H1 (cell line): ENCODE data around the gene ADGRD2. TPM values are rescaled to one million over a fixed set of nuclear protein-coding genes. Genes with fewer than 3 reads are reported as not detected.

ENCODE experiments used
- CTCF ChIA-PET: fragments of 300-600 bp; sonication (Branson Sonifier 250); formaldehyde crosslinking; loops from one replicate; lab custom pipeline; 2021; ENCODE audit not compliant: partially characterized antibody; lab: Charles Lee
- POLR2A ChIA-PET: fragments of 300-600 bp; sonication (Branson Sonifier 250); formaldehyde crosslinking; loops from one replicate; lab custom pipeline; 2021; ENCODE audit warnings: inconsistent platforms; ENCODE audit not compliant: partially characterized antibody; lab: Charles Lee
- DNase-seq, 2 experiments: peaks; one replicate each; pipeline versions ENCODE4 v3.0.0 to v3.0.0-alpha.2; 2010 to 2022; ENCODE audit warnings: low spot score in 2 of 2, low read depth in 1 of 2, mixed read lengths in 1 of 2
- FAIRE-seq: peaks from 2 replicates; lab custom pipeline; 2011; peaks lifted over from hg19 to GRCh38; lab: Jason Lieb, UNC
- H2AFZ ChIP-seq: 2 replicates; pipeline ENCODE4 v1.8.1; 2012; ENCODE audit warnings: low read length, inconsistent platforms
- H2AK5ac ChIP-seq: 2 replicates; pipeline ENCODE4 v1.6.1; 2013; ENCODE audit warnings: low read depth, low read length
- H2BK120ac ChIP-seq: replicated peaks from 2 replicates; pipeline ENCODE3; 2013; ENCODE audit warnings: low read depth, low read length, inconsistent platforms
- H2BK12ac ChIP-seq: 2 replicates; pipeline ENCODE4 v1.6.1; 2013; ENCODE audit warnings: low read depth, low read length
- H2BK15ac ChIP-seq: 2 replicates; pipeline ENCODE4 v1.6.1; 2013; ENCODE audit warnings: low read length
- H2BK20ac ChIP-seq: 2 replicates; pipeline ENCODE4 v1.6.1; 2013; ENCODE audit warnings: low read length
- H2BK5ac ChIP-seq: 2 replicates; pipeline ENCODE4 v1.6.1; 2013; ENCODE audit warnings: low read depth, low read length
- H3K14ac ChIP-seq: 2 replicates; pipeline ENCODE4 v1.6.1; 2013; ENCODE audit warnings: inconsistent platforms; ENCODE audit not compliant: insufficient read length
- H3K18ac ChIP-seq: 2 replicates; pipeline ENCODE4 v1.6.1; 2013; ENCODE audit warnings: low read length; ENCODE audit errors: extremely low read depth
- H3K23ac ChIP-seq: 2 replicates; pipeline ENCODE4 v1.6.1; 2013; ENCODE audit warnings: inconsistent platforms; ENCODE audit not compliant: insufficient read length
- H3K23me2 ChIP-seq: 2 replicates; pipeline ENCODE4 v1.6.1; 2013; ENCODE audit warnings: low read depth, low read length
- H3K27ac ChIP-seq: 2 replicates; pipeline ENCODE4 v1.6.1; 2011; ENCODE audit warnings: low read depth, low read length, inconsistent platforms
- H3K27me3 ChIP-seq, 4 experiments: replicated peaks in 1 of 4; 1 replicate in 1 of 4; 2 replicates in 3 of 4; pipeline versions ENCODE4 v1.6.1 to v1.8.1; 2011 to 2013; ENCODE audit warnings: low read length in 3 of 4, mild to moderate bottlenecking in 3 of 4, inconsistent platforms in 2 of 4, mixed read lengths in 2 of 4, moderate library complexity in 1 of 4; ENCODE audit not compliant: control insufficient read depth in 3 of 4, insufficient read depth in 3 of 4; ENCODE audit errors: extremely low read depth in 1 of 4
- H3K36me3 ChIP-seq, 4 experiments: 2 replicates each; pipeline versions ENCODE4 v1.6.1 to v1.8.1; 2011 to 2013; ENCODE audit warnings: mild to moderate bottlenecking in 4 of 4, low read length in 3 of 4, moderate library complexity in 2 of 4, control low read depth in 1 of 4, inconsistent platforms in 1 of 4; ENCODE audit not compliant: insufficient read depth in 4 of 4, control insufficient read depth in 2 of 4
- H3K4ac ChIP-seq: replicated peaks from 2 replicates; pipeline ENCODE3; 2013; ENCODE audit warnings: low read length, low read depth, mixed read lengths, inconsistent platforms; ENCODE audit not compliant: insufficient read length
- H3K4me1 ChIP-seq, 4 experiments: replicated peaks in 1 of 4; 1 replicate in 1 of 4; 2 replicates in 3 of 4; pipeline versions ENCODE4 v1.6.1 to v1.8.1; 2011 to 2013; ENCODE audit warnings: low read length in 3 of 4, inconsistent platforms in 2 of 4, mixed read lengths in 1 of 4; ENCODE audit not compliant: insufficient read depth in 4 of 4, control insufficient read depth in 3 of 4
- H3K4me2 ChIP-seq, 2 experiments: 2 replicates each; pipeline versions ENCODE4 v1.6.1 to v1.8.1; 2011 to 2013; ENCODE audit warnings: low read depth in 2 of 2, low read length in 2 of 2, control low read depth in 1 of 2, inconsistent platforms in 1 of 2, mild to moderate bottlenecking in 1 of 2; ENCODE audit not compliant: insufficient read depth in 1 of 2
- H3K4me3 ChIP-seq, 4 experiments: fragments of 200-600, 300-600 bp in 1 of 4; sonication (generic), shearing (Covaris generic), sonication (Bioruptor Twin) in 1 of 4; 2 replicates each; pipeline versions ENCODE4 v1.5.1 to v1.8.1; 2011 to 2016; ENCODE audit warnings: low read length in 4 of 4, low read depth in 3 of 4, control low read depth in 2 of 4, inconsistent platforms in 2 of 4, mild to moderate bottlenecking in 2 of 4, mixed read lengths in 1 of 4, moderate library complexity in 1 of 4; ENCODE audit not compliant: insufficient read depth in 2 of 4; ENCODE audit errors: extremely low read depth in 1 of 4
- H3K56ac ChIP-seq: replicated peaks from 2 replicates; pipeline ENCODE3; 2013; ENCODE audit warnings: low read depth, mild to moderate bottlenecking, mixed read lengths, low read length, inconsistent platforms; ENCODE audit not compliant: insufficient read length
- H3K79me1 ChIP-seq: 2 replicates; pipeline ENCODE4 v1.6.1; 2013; ENCODE audit warnings: low read depth, low read length, control low read depth
- H3K79me2 ChIP-seq, 2 experiments: 2 replicates each; pipeline versions ENCODE4 v1.6.1 to v1.8.1; 2012 to 2013; ENCODE audit warnings: low read length in 2 of 2, mild to moderate bottlenecking in 2 of 2, inconsistent platforms in 1 of 2; ENCODE audit not compliant: insufficient read depth in 2 of 2, control insufficient read depth in 1 of 2
- H3K9ac ChIP-seq, 4 experiments: replicated peaks in 1 of 4; 1 replicate in 1 of 4; 2 replicates in 3 of 4; pipeline versions ENCODE4 v1.6.1 to v1.8.1; 2011 to 2013; ENCODE audit warnings: low read depth in 3 of 4, low read length in 3 of 4, control low read depth in 2 of 4, mild to moderate bottlenecking in 2 of 4, moderate library complexity in 2 of 4, inconsistent platforms in 1 of 4; ENCODE audit errors: extremely low read depth in 1 of 4
- H3K9me3 ChIP-seq, 2 experiments: 2 replicates each; pipeline versions ENCODE4 v1.6.1 to v1.8.1; 2012 to 2013; ENCODE audit warnings: mild to moderate bottlenecking in 2 of 2, moderate library complexity in 2 of 2, control low read depth in 1 of 2, inconsistent platforms in 1 of 2, low read depth in 1 of 2, low read length in 1 of 2, mixed read lengths in 1 of 2; ENCODE audit not compliant: insufficient read depth in 2 of 2
- H4K20me1 ChIP-seq, 2 experiments: replicated peaks in 1 of 2; 2 replicates each; pipeline versions ENCODE3 to v1.8.1; 2011 to 2013; ENCODE audit warnings: inconsistent platforms in 2 of 2, low read length in 2 of 2, mild to moderate bottlenecking in 1 of 2; ENCODE audit not compliant: insufficient read depth in 2 of 2, control insufficient read depth in 1 of 2
- H4K5ac ChIP-seq: 2 replicates; pipeline ENCODE4 v1.6.1; 2013; ENCODE audit warnings: low read length, low read depth, mixed read lengths, inconsistent platforms; ENCODE audit not compliant: insufficient read length
- H4K8ac ChIP-seq: 2 replicates; pipeline ENCODE4 v1.8.0; 2013; ENCODE audit warnings: mild to moderate bottlenecking, moderate library complexity, low read length, inconsistent platforms; ENCODE audit not compliant: insufficient read depth; ENCODE audit errors: extremely low read depth
- H4K91ac ChIP-seq: replicated peaks from 2 replicates; pipeline ENCODE3; 2013; ENCODE audit warnings: low read length, mixed read lengths, inconsistent platforms; ENCODE audit not compliant: insufficient read length
- ATF2 ChIP-seq: IDR thresholded peaks from 2 replicates; pipeline ENCODE4 v1.6.1; 2012; ENCODE audit warnings: low read length, inconsistent platforms
- BRCA1 ChIP-seq: IDR thresholded peaks from 2 replicates; pipeline ENCODE4 v1.6.1; 2012; ENCODE audit warnings: low read depth, low read length, improper control_type of control experiment
- FOSL1 ChIP-seq: IDR thresholded peaks from 2 replicates; pipeline ENCODE4 v1.6.1; 2011; ENCODE audit warnings: mild to moderate bottlenecking, low read depth, low read length, moderate library complexity; ENCODE audit not compliant: insufficient read depth
- HDAC6 ChIP-seq: IDR thresholded peaks from one replicate; pipeline ENCODE4 v1.7.1; 2012; ENCODE audit warnings: low read depth, mild to moderate bottlenecking, inconsistent platforms, low read length, moderate library complexity
- KDM5A ChIP-seq: fragments of 200-600 bp; IDR thresholded peaks from 2 replicates; pipeline ENCODE4 v1.7.1; 2012; ENCODE audit warnings: mild to moderate bottlenecking, low read length, inconsistent platforms, mixed read lengths
- RFX5 ChIP-seq: IDR thresholded peaks from 2 replicates; pipeline ENCODE4 v1.6.1; 2011; ENCODE audit warnings: low read depth, low read length, improper control_type of control experiment, borderline replicate concordance
- RXRA ChIP-seq: IDR thresholded peaks from 2 replicates; pipeline ENCODE4 v1.6.1; 2011; ENCODE audit warnings: low read depth, mild to moderate bottlenecking, low read length, moderate library complexity; ENCODE audit not compliant: insufficient read depth
- SAP30 ChIP-seq: fragments of 300-600 bp; sonication (generic); IDR thresholded peaks from 2 replicates; pipeline ENCODE4 v1.7.1; 2012; ENCODE audit warnings: low read length, moderate library complexity, mild to moderate bottlenecking, inconsistent platforms; ENCODE audit not compliant: insufficient read depth, insufficient replicate concordance
- SP2 ChIP-seq: IDR thresholded peaks from 2 replicates; pipeline ENCODE4 v1.6.1; 2012; ENCODE audit warnings: mild to moderate bottlenecking, low read length, inconsistent platforms
- SP4 ChIP-seq: IDR thresholded peaks from 2 replicates; pipeline ENCODE4 v1.6.1; 2012; ENCODE audit warnings: low read length, inconsistent platforms
- YY1 ChIP-seq: IDR thresholded peaks from 2 replicates; pipeline ENCODE4 v1.6.1; 2011; ENCODE audit warnings: low read depth, mild to moderate bottlenecking, low read length
- WGBS, 2 experiments: shearing (Covaris generic) in 1 of 2; methylation state at CpG; one replicate each; pipeline versions ENCODE4 v1.1.6 to v1.1.7; 2013 to 2015; ENCODE audit warnings: low lambda C conversion rate in 2 of 2, mixed read lengths in 2 of 2, inconsistent platforms in 1 of 2, low coverage in 1 of 2, missing lambda C conversion rate in 1 of 2; ENCODE audit not compliant: insufficient replicate concordance in 2 of 2, insufficient coverage in 1 of 2, insufficient read length in 1 of 2; ENCODE audit errors: extremely low coverage in 1 of 2, missing lambda C conversion rate in 1 of 2; 5-methylcytosine and 5-hydroxymethylcytosine counted together
- polyA plus RNA-seq, 7 experiments: library from polyadenylated mRNA; depleted of rRNA in 3 of 7; stranded (reverse) in 5 of 7; unstranded in 2 of 7; fragments of >200 nt in 5 of 7; fragments of 200-250 nt in 2 of 7; gene quantifications; 1 replicate in 5 of 7; 2 replicates in 1 of 7; 4 replicates in 1 of 7; pipeline versions ENCODE4 v1.2.1 to v1.2.3, GENCODE V29; 2011 to 2013; ENCODE audit warnings: missing spikeins in 2 of 7, mixed read lengths in 2 of 7
- total RNA-seq: library from RNA; stranded (reverse); fragmentation: NEBNext Ultra II Directional; extraction: Animal tissue kit (Norgen Biotek cat#: 25700); gene quantifications from 2 replicates; pipeline ENCODE4 v1.2.1, GENCODE V29; 2021

Gene ADGRD2
- total and polyA plus RNA-seq, 2 of the 8 experiments (the other 6 are each of a cell fraction or from before 2014, with no cell fraction given): 0.41 to 1.4 TPM

DNA sequence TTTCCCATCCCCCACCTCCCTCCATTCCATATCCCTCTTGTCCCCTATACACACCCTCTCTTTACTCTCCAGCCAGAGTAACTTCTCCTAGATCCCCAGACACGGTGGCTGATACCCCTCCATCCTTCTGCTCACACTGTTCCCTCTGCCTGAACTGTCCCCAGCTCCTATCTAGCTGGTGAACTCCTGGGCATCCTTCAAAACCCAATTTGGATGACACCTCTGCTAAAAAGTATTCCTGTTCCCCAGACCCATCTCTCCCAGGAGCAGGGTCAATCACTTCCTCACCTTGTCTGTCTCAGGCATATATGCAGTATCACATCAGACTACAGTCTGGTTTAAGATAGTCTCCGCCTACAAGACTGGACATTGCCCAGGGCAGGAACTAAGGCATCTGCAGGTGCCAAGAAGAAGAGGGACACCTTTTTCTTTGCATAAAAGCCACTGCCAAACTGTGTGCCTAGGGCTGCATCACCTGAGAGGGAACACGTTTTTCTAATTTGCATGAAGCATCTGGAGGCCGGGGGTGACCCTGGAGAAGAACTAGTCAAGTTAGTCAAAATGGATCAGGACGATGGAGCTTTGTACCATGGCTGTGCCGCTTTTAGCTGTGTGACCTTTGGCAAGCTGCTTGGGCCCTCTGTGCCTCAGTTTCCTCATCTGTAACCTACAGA, 29.8 kb downstream of the ADGRD2 start:
- H3K79me2 ChIP-seq: no peaks in the 10 kb centered on the region
- peaks cover 8 to 40% (median 38%) of the 10 kb centered on the region in 4 experiments for H3K27me3 ChIP-seq
- no peak overlapping the region for H4K5ac ChIP-seq
- no peak overlapping the region for H2BK120ac ChIP-seq
- no peak overlapping the region for H2AFZ ChIP-seq
- H3K9me3 ChIP-seq: no peaks in the 10 kb centered on the region
- no peaks in the 10 kb centered on the region for H3K79me1 ChIP-seq
- no peak overlapping the region for H2BK5ac ChIP-seq
- H3K4me2 ChIP-seq: no peak overlapping the region; a peak in 1 of 4 replicates
- no peak overlapping the region for H2AK5ac ChIP-seq
- no peak overlapping the region for H3K23ac ChIP-seq
- peaks cover 10% of the 10 kb centered on the region; the same call in 1 of the 2 replicates for H3K23me2 ChIP-seq
- no peaks in the 10 kb centered on the region for H3K36me3 ChIP-seq
- no peak overlapping the region for H3K9ac ChIP-seq
- no peak overlapping the region for H4K91ac ChIP-seq
- peaks cover 0 to 7% of the 10 kb centered on the region in 2 experiments for H4K20me1 ChIP-seq
- WGBS, 2 experiments: 67% methylated on average over 6 of the region's 6 CpGs; no CpG with 5 or more reads in 1 of the 2 experiments
- POLR2A ChIA-PET: no interaction called here
- H2BK12ac ChIP-seq: peak overlapping the region; percentile 94; the same call in 1 of the 2 replicates
- DNase-seq (no peak), FAIRE-seq (no peak)
- H3K18ac ChIP-seq: peak overlapping the region; percentile 85; the same call in 1 of the 2 replicates
- CTCF ChIA-PET: interaction anchor here (0.6 to 7.0 kb wide), 19 partner anchors 7 to 117 kb away, joined by 3 to 43 read pairs (median 5); no protein-coding TSS in a partner anchor
- peak overlapping the region; percentile 98 for H2BK20ac ChIP-seq
- no peak overlapping the region for H3K4me3 ChIP-seq
- H3K4ac ChIP-seq: no peak overlapping the region
- H3K4me1 ChIP-seq: peaks cover 4 to 39% (median 31%) of the 10 kb centered on the region in 4 experiments
- H3K56ac ChIP-seq: no peak overlapping the region
- peak overlapping the region; percentile 89 for H2BK15ac ChIP-seq
- no peak overlapping the region for H3K14ac ChIP-seq
- H3K27ac ChIP-seq: no peak overlapping the region
- H4K8ac ChIP-seq: no peak overlapping the region
- no peak for TF ChIP-seq RXRA
- TF ChIP-seq SAP30: no peak
- TF ChIP-seq ATF2: no peak
- TF ChIP-seq RFX5: no peak
- no peak for TF ChIP-seq HDAC6
- no peak for TF ChIP-seq BRCA1
- no peak for TF ChIP-seq SP4
- no peak for TF ChIP-seq SP2
- TF ChIP-seq FOSL1: no peak
- no peak for TF ChIP-seq YY1
- TF ChIP-seq KDM5A: no peak
